ENCODE measurements around the gene IQCH. TPM values are rescaled to one million over a fixed set of nuclear protein-coding genes. Genes with fewer than 3 reads are reported as not detected.

The IQCH gene
- total RNA-seq, 1 experiment from 2014 or later, result 1.1 TPM

- no peaks in the 10 kb centered on the region for H4K20me1 ChIP-seq (ENCODE audit: control insufficient read depth, insufficient read depth, insufficient read length)
- Mint-ChIP-seq H3K36me3 (ENCODE audit: insufficient read depth in 1 of 3, low read depth in 3 of 3) (peaks cover 0 to 1% (median 1%) of the 10 kb centered on the region in 3 experiments; a peak in 3 of 7 replicates), H3K4me1 (peaks cover 5 to 13% of the 10 kb centered on the region in 2 experiments; a peak in 3 of 4 replicates), H3K9me3 (no peaks in the 10 kb centered on the region; a peak in 1 of 5 replicates), H3K27me3 (ENCODE audit: low read depth) (peaks cover 23% of the 10 kb centered on the region), H3K4me3 (peak overlapping the region; percentile 96 to 99), H3K27ac (no peak overlapping the region)
- H2BK120ac ChIP-seq (ENCODE audit: low read depth, low read length, poor library complexity, severe bottlenecking), result no peak overlapping the region
- H2AK5ac ChIP-seq (ENCODE audit: insufficient read length, low read length), result no peak overlapping the region
- H2BK12ac ChIP-seq (ENCODE audit: insufficient read length, low read depth, low read length), result no peak overlapping the region
- no peak overlapping the region for H2BK5ac ChIP-seq (ENCODE audit: insufficient read length, low read length)
- H3K27me3 ChIP-seq (ENCODE audit: insufficient read depth, low read length), result no peaks in the 10 kb centered on the region
- no peak overlapping the region for H3K56ac ChIP-seq (ENCODE audit: insufficient read length, low read depth, low read length)
- peaks cover 2% of the 10 kb centered on the region; the same call in 1 of the 2 replicates for H3K79me2 ChIP-seq (ENCODE audit: insufficient read depth, low read length)
- H3K4me2 ChIP-seq (ENCODE audit: insufficient read depth, insufficient read length, low read length), result peak overlapping the region; percentile 75
- H3K14ac ChIP-seq (ENCODE audit: insufficient read depth, low read length), result no peak overlapping the region
- no peak overlapping the region for H3T11ph ChIP-seq (ENCODE audit: low read length)
- no peak overlapping the region for H4K91ac ChIP-seq (ENCODE audit: insufficient read length, low read depth, low read length)
- no peak overlapping the region for H4K5ac ChIP-seq (ENCODE audit: insufficient read length, low read depth, low read length)
- H3K79me1 ChIP-seq (ENCODE audit: insufficient read depth, low read depth, low read length, poor library complexity, severe bottlenecking), result peaks cover 2% of the 10 kb centered on the region
- H3K9ac ChIP-seq (ENCODE audit: extremely low read depth, insufficient read length, low read length), result no peak overlapping the region
- TF ChIP-seq CTCF (conservative IDR thresholded peaks at IDR 0.05), result no peak
- no peak overlapping the region for H2BK20ac ChIP-seq (ENCODE audit: low read depth, low read length, poor library complexity, severe bottlenecking)
- WGBS (ENCODE audit: extremely low coverage, insufficient read length, low lambda C conversion rate), result no CpG with 5 or more reads among the region's 12 CpGs
- H2BK15ac ChIP-seq (ENCODE audit: low read depth, low read length), result no peak overlapping the region
- no peaks in the 10 kb centered on the region for H3K4me1 ChIP-seq (ENCODE audit: insufficient read depth, low read length)
- H4K8ac ChIP-seq (replicated peaks; ENCODE audit: insufficient read length, low read depth, low read length), result no peak overlapping the region
- H2AFZ ChIP-seq (ENCODE audit: low read length), result no peak overlapping the region
- H3K23ac ChIP-seq (ENCODE audit: insufficient read length, low read depth, low read length), result no peak overlapping the region
- DNase-seq, result no peak
- no peak overlapping the region for H3K4ac ChIP-seq (ENCODE audit: low read depth, low read length)
- H3K9me3 ChIP-seq (ENCODE audit: control insufficient read depth, low read depth, low read length), result no peaks in the 10 kb centered on the region
- H3K27ac ChIP-seq (ENCODE audit: insufficient read length, low read depth, low read length), result no peak overlapping the region
- H3K18ac ChIP-seq (ENCODE audit: insufficient read length, low read depth, low read length), result no peak overlapping the region
- no peaks in the 10 kb centered on the region for H3K23me2 ChIP-seq (ENCODE audit: insufficient read length, low read depth, low read length, poor library complexity, severe bottlenecking)
Observed at GRCh38 chr15:67253101-67253500, 1.5 kb upstream of the IQCH start.

Measured in H9 (cell line).